ENCODE measurements around the gene TOGARAM1.

TOGARAM1 gene

GRCh38 chr14:44955528-44955927, 6.5 kb upstream of the TOGARAM1 start:
- no peak overlapping the region for H3K4me3 ChIP-seq (ENCODE audit: low read length)
- DNase-seq (ENCODE audit: low read depth) = no peak
- TF ChIP-seq CTCF (conservative IDR thresholded peaks at IDR 0.05; ENCODE audit: low read depth, low read length) = no peak

GRCh38 chr14:44956866-44957265, 5.1 kb upstream of the TOGARAM1 start:
- no peak for DNase-seq (ENCODE audit: low read depth)
- TF ChIP-seq CTCF (conservative IDR thresholded peaks at IDR 0.05; ENCODE audit: low read depth, low read length) = no peak
- H3K4me3 ChIP-seq (ENCODE audit: low read length) = no peak overlapping the region

GRCh38 chr14:44959538-44959937, 2.5 kb upstream of the TOGARAM1 start:
- TF ChIP-seq CTCF (conservative IDR thresholded peaks at IDR 0.05; ENCODE audit: low read depth, low read length) = no peak
- H3K4me3 ChIP-seq (ENCODE audit: low read length) = no peak overlapping the region
- DNase-seq (ENCODE audit: low read depth) = no peak

- no peak for TF ChIP-seq CTCF (conservative IDR thresholded peaks at IDR 0.05; ENCODE audit: low read depth, low read length)
- no peak for DNase-seq (ENCODE audit: low read depth)
- peak overlapping the region; percentile 74 for H3K4me3 ChIP-seq (ENCODE audit: low read length)
Measured at GRCh38 chr14:44960146-44960545, 1.8 kb upstream of the TOGARAM1 start.

- no peak for DNase-seq (ENCODE audit: low read depth)
- H3K4me3 ChIP-seq (ENCODE audit: low read length) = peak overlapping the region; percentile 74
- TF ChIP-seq CTCF (conservative IDR thresholded peaks at IDR 0.05; ENCODE audit: low read depth, low read length) = no peak
Measured at GRCh38 chr14:44960646-44961045, 1.3 kb upstream of the TOGARAM1 start.

- H3K4me3 ChIP-seq (ENCODE audit: low read length) = peak overlapping the region; percentile 74
- no peak for TF ChIP-seq CTCF (conservative IDR thresholded peaks at IDR 0.05; ENCODE audit: low read depth, low read length)
- DNase-seq (ENCODE audit: low read depth) = no peak
Measured at GRCh38 chr14:44961151-44961553, 838 bp upstream of the TOGARAM1 start.

GRCh38 chr14:44962334-44963043, 499 bp downstream of the TOGARAM1 start:
- TF ChIP-seq CTCF (conservative IDR thresholded peaks at IDR 0.05; ENCODE audit: low read depth, low read length) = no peak
- no peak for DNase-seq (ENCODE audit: low read depth)
- peak overlapping the region; percentile 74 for H3K4me3 ChIP-seq (ENCODE audit: low read length)

Measured in retinal pigment epithelial cell (primary cell).